HepG2 (cell line): Measurements from ENCODE around the gene U2AF1L4. TPM values are rescaled to one million over a fixed set of nuclear protein-coding genes. Genes with fewer than 3 reads are reported as not detected.

Source experiments
- CREM ChIP-seq, 2 experiments: sonication (generic) in 1 of 2; formaldehyde crosslinking in 1 of 2; IDR thresholded peaks; 2 replicates each; pipeline versions ENCODE4 v1.4.0 to v1.6.1; 2016 to 2020; ENCODE audit warnings: antibody characterized with exemption in 1 of 2, mild to moderate bottlenecking in 1 of 2, missing genetic modification reagents in 1 of 2
- ETV5 ChIP-seq: IDR thresholded peaks from 2 replicates; pipeline ENCODE4 v1.6.1; 2018; ENCODE audit warnings: missing biosample characterization, missing genetic modification reagents, inconsistent platforms, borderline replicate concordance
- KLF12 ChIP-seq: sonication (generic); formaldehyde crosslinking; IDR thresholded peaks from 2 replicates; pipeline ENCODE4 v1.4.0; 2020; ENCODE audit warnings: missing genetic modification reagents, borderline replicate concordance
- LCORL ChIP-seq, 2 experiments: fragments of 450-650 bp in 1 of 2; sonication (generic) in 1 of 2; formaldehyde crosslinking in 1 of 2; IDR thresholded peaks; 2 replicates each; pipeline versions ENCODE4 v1.5.0 to v1.6.1; 2017 to 2020; ENCODE audit warnings: antibody characterized with exemption in 1 of 2, missing genetic modification reagents in 1 of 2
- MAFF ChIP-seq: IDR thresholded peaks from 2 replicates; pipeline ENCODE4 v1.6.1; 2011; ENCODE audit warnings: low read depth, low read length, improper control_type of control experiment
- MLLT10 ChIP-seq: sonication (generic); formaldehyde crosslinking; IDR thresholded peaks from 2 replicates; pipeline ENCODE4 v1.4.0; 2020; ENCODE audit warnings: missing genetic modification reagents
- PLRG1 ChIP-seq: fragments of 450-650 bp; conservative IDR thresholded peaks from 2 replicates; pipeline ENCODE4 v1.6.1; 2016
- RAD21 ChIP-seq: fragments of 450-650 bp; formaldehyde crosslinking; IDR thresholded peaks from 2 replicates; pipeline ENCODE4 v1.5.0; 2020; ENCODE audit warnings: mild to moderate bottlenecking
- SP2 ChIP-seq: sonication (generic); formaldehyde crosslinking; IDR thresholded peaks from 2 replicates; pipeline ENCODE4 v1.5.1; 2020; ENCODE audit warnings: mild to moderate bottlenecking, missing genetic modification reagents
- SP5 ChIP-seq: IDR thresholded peaks from 2 replicates; pipeline ENCODE4 v1.6.1; 2016; ENCODE audit warnings: low read depth, borderline replicate concordance
- TAF1 ChIP-seq: sonication (generic); formaldehyde crosslinking; IDR thresholded peaks from 2 replicates; pipeline ENCODE4 v1.4.0; 2020; ENCODE audit warnings: missing genetic modification reagents
- TAF15 ChIP-seq: fragments of 200-400 bp; formaldehyde crosslinking; IDR thresholded peaks from one replicate; pipeline ENCODE4 v1.6.1; 2018; ENCODE audit warnings: mild to moderate bottlenecking, low read depth, low read length; ENCODE audit not compliant: poor library complexity, severe bottlenecking
- THAP11 ChIP-seq: IDR thresholded peaks from 2 replicates; pipeline ENCODE4 v1.6.1; 2016; ENCODE audit warnings: missing biosample characterization, missing genetic modification reagents
- WIZ ChIP-seq: sonication (generic); formaldehyde crosslinking; IDR thresholded peaks from 2 replicates; pipeline ENCODE4 v1.5.1; 2020; ENCODE audit warnings: mild to moderate bottlenecking, missing genetic modification reagents
- ZMYM2 ChIP-seq: sonication (generic); formaldehyde crosslinking; IDR thresholded peaks from 2 replicates; pipeline ENCODE4 v1.8.0; 2022; ENCODE audit warnings: mild to moderate bottlenecking, missing genetic modification reagents
- ZNF530 ChIP-seq: sonication (generic); formaldehyde crosslinking; IDR thresholded peaks from 2 replicates; pipeline ENCODE4 v1.5.0; 2020; ENCODE audit warnings: low read depth, mild to moderate bottlenecking, missing genetic modification reagents
- ZNF614 ChIP-seq: IDR thresholded peaks from 2 replicates; pipeline ENCODE4 v1.6.1; 2018; ENCODE audit warnings: missing biosample characterization, missing genetic modification reagents, inconsistent platforms, borderline replicate concordance
- ZNF816 ChIP-seq: sonication (generic); formaldehyde crosslinking; IDR thresholded peaks from 2 replicates; pipeline ENCODE4 v1.8.0; 2022; ENCODE audit warnings: missing genetic modification reagents, mild to moderate bottlenecking, borderline replicate concordance
- ZSCAN9 ChIP-seq: IDR thresholded peaks from 2 replicates; pipeline ENCODE4 v1.6.1; 2016; ENCODE audit warnings: borderline replicate concordance
- polyA plus RNA-seq, 8 experiments: library from polyadenylated mRNA; depleted of rRNA in 3 of 8; stranded (reverse) in 7 of 8; unstranded in 1 of 8; fragments of >200 nt; fragmentation: Illumina TruSeq in 4 of 8; extraction: Trizol in 4 of 8; gene quantifications; 2 replicates each; pipeline versions ENCODE4 v1.2.1 to v1.2.3, GENCODE V29; 2011 to 2016; ENCODE audit warnings: low read depth in 4 of 8, missing spikeins in 1 of 8, mixed read lengths in 1 of 8; ENCODE audit not compliant: insufficient read depth in 1 of 8
- total RNA-seq, 5 experiments: library from RNA; depleted of rRNA; stranded (reverse); fragments of >200 nt; fragmentation: Illumina TruSeq; extraction: Trizol; gene quantifications; 2 replicates each; pipeline ENCODE4 v1.2.3, GENCODE V29; 2016; ENCODE audit warnings: low read depth in 1 of 5
- TF ChIP-seq, protein P1 (sequence below): conservative IDR thresholded peaks from 2 replicates; pipeline ENCODE4 v1.6.1; 2018; ENCODE audit warnings: missing genetic modification reagents
- TF ChIP-seq, protein P2 (sequence below): sonication (generic); formaldehyde crosslinking; IDR thresholded peaks from 2 replicates; pipeline ENCODE4 v1.4.0; 2020; ENCODE audit warnings: missing genetic modification reagents
- TF ChIP-seq, protein P3 (sequence below): sonication (generic); formaldehyde crosslinking; IDR thresholded peaks from 2 replicates; pipeline ENCODE4 v1.5.0; 2020; ENCODE audit warnings: missing genetic modification reagents
- TF ChIP-seq, protein P4 (sequence below): sonication (generic); formaldehyde crosslinking; IDR thresholded peaks from 2 replicates; pipeline ENCODE4 v1.4.0; 2020; ENCODE audit warnings: missing genetic modification reagents
- TF ChIP-seq, protein P5 (sequence below): sonication (generic); formaldehyde crosslinking; IDR thresholded peaks from 2 replicates; pipeline ENCODE4 v1.8.1; 2023; ENCODE audit warnings: mild to moderate bottlenecking, missing genetic modification reagents, borderline replicate concordance

U2AF1L4 gene
- total and polyA plus RNA-seq, 2 of the 13 experiments (the other 11 are each of a cell fraction or from before 2014, with no cell fraction given) = 7.9 to 15.4 TPM

DNA sequence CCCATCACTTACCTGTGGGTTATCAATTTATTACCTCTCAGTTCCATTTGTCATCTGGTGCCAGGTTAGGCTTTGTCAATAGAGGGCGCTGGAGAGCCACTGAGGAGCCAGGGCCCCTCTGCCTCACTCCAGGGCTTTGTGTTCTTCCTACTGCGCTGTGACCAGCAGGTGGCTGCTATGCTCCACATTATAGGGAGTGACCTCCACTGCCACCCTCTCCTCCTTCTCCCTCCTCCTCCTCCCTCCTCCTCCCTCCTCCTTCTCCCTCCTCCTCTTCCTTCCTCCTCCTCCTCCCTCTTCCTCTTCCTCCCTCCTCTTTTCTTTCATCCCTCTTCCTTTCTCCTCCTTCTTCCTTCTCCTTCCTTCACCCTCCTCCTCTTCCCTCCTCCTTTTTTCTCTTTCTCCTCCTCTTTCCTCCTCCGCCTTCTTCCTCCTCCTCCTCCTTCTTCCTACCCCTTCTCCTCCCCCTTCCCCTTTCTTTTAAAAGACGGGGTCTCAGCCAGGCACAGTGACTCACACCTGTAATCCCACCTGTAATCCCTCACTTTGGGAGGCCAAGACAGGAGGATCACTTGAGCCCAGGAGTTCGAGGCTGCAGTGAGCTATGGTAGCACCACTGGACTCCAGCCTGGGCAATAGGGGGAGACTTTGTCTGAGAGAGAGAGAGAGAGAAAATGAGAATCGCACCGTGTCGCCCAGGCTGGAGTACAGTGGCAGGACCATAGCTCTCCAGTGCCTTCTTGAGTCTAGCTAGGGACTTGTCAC lies 51.2 kb downstream of the U2AF1L4 start (continued):
- TF ChIP-seq TAF15 (no peak), CREM (IDR thresholded peaks at IDR 0.05) (no peak), CREM (CRISPR knock-in tag; IDR thresholded peaks at IDR 0.05) (no peak), MLLT10 (no peak), ZMYM2 (CRISPR knock-in tag) (no peak), THAP11 (CRISPR knock-in tag) (peak; percentile 89), KLF12 (no peak), WIZ (CRISPR knock-in tag) (no peak), ETV5 (no peak), RAD21 (CRISPR knock-in tag) (peak; percentile 98), ZNF530 (CRISPR knock-in tag) (no peak), LCORL (IDR thresholded peaks at IDR 0.05) (no peak), LCORL (CRISPR knock-in tag; IDR thresholded peaks at IDR 0.05) (peak; percentile 50; the same call in 1 of the 2 replicates), PLRG1 (no peak), ZSCAN9 (CRISPR knock-in tag) (no peak), SP2 (CRISPR knock-in tag) (no peak), ZNF614 (0 out of 2 replicates have a peak, but pooled peaks have one; percentile 18), SP5 (CRISPR knock-in tag) (peak; percentile 24; the same call in 1 of the 2 replicates), TAF1 (CRISPR knock-in tag) (no peak), ZNF816 (no peak), MAFF (no peak)
- TF ChIP-seq, protein P1, sequence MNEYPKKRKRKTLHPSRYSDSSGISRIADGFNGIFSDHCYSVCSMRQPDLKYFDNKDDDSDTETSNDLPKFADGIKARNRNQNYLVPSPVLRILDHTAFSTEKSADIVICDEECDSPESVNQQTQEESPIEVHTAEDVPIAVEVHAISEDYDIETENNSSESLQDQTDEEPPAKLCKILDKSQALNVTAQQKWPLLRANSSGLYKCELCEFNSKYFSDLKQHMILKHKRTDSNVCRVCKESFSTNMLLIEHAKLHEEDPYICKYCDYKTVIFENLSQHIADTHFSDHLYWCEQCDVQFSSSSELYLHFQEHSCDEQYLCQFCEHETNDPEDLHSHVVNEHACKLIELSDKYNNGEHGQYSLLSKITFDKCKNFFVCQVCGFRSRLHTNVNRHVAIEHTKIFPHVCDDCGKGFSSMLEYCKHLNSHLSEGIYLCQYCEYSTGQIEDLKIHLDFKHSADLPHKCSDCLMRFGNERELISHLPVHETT = no peak
- TF ChIP-seq, protein P2, sequence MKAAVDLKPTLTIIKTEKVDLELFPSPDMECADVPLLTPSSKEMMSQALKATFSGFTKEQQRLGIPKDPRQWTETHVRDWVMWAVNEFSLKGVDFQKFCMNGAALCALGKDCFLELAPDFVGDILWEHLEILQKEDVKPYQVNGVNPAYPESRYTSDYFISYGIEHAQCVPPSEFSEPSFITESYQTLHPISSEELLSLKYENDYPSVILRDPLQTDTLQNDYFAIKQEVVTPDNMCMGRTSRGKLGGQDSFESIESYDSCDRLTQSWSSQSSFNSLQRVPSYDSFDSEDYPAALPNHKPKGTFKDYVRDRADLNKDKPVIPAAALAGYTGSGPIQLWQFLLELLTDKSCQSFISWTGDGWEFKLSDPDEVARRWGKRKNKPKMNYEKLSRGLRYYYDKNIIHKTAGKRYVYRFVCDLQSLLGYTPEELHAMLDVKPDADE (CRISPR knock-in tag) = no peak
- TF ChIP-seq, protein P3, sequence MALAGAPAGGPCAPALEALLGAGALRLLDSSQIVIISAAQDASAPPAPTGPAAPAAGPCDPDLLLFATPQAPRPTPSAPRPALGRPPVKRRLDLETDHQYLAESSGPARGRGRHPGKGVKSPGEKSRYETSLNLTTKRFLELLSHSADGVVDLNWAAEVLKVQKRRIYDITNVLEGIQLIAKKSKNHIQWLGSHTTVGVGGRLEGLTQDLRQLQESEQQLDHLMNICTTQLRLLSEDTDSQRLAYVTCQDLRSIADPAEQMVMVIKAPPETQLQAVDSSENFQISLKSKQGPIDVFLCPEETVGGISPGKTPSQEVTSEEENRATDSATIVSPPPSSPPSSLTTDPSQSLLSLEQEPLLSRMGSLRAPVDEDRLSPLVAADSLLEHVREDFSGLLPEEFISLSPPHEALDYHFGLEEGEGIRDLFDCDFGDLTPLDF = no peak
- TF ChIP-seq, protein P4, sequence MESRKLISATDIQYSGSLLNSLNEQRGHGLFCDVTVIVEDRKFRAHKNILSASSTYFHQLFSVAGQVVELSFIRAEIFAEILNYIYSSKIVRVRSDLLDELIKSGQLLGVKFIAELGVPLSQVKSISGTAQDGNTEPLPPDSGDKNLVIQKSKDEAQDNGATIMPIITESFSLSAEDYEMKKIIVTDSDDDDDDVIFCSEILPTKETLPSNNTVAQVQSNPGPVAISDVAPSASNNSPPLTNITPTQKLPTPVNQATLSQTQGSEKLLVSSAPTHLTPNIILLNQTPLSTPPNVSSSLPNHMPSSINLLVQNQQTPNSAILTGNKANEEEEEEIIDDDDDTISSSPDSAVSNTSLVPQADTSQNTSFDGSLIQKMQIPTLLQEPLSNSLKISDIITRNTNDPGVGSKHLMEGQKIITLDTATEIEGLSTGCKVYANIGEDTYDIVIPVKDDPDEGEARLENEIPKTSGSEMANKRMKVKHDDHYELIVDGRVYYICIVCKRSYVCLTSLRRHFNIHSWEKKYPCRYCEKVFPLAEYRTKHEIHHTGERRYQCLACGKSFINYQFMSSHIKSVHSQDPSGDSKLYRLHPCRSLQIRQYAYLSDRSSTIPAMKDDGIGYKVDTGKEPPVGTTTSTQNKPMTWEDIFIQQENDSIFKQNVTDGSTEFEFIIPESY (CRISPR knock-in tag) = peak; percentile 70
- TF ChIP-seq, protein P5, sequence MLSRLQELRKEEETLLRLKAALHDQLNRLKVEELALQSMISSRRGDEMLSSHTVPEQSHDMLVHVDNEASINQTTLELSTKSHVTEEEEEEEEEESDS (CRISPR knock-in tag) = no peak
